ENCODE measurements around the gene IRF1. TPM values are rescaled to one million over a fixed set of nuclear protein-coding genes. Genes with fewer than 3 reads are reported as not detected.

IRF1 gene
- total RNA-seq, 1 donor from 2014 or later, result 19.9 TPM

DNA sequence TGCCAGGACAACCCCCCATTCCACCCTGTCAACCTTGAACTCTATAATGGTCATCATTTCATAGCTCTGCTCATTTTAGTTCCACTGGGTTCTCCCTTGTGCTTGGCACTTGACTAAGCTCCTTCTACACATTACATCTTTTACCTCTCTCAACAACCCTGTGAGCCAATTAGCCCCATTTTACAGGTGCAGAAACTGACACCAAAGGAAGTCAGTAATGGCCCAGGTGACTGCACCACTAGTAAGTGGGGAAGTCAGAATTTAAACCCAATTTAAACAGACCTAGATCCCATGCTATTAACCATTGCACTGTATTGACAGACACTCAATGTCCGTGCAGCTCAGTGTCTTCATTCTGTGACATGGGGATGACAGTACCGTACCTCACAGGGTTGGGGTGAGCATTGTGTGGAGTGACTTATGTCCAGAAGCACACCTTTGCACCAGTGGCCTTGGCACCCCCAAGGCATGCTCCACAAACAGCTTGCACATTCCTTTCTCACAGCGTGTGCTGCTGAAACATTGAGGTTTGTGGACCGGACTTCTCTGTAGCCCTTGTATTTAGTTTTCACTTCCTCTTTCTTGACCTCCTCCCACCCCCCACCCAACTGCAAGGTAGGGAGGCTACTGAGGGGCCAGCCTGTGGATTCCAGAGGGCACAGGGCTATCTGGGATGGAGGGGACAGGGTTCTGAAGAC is 23.1 kb downstream of the IRF1 start:
- DNase-seq (ENCODE audit: low spot score), result no peak
- intact Hi-C loops (cut with DNase I), result no loop called here

DNA sequence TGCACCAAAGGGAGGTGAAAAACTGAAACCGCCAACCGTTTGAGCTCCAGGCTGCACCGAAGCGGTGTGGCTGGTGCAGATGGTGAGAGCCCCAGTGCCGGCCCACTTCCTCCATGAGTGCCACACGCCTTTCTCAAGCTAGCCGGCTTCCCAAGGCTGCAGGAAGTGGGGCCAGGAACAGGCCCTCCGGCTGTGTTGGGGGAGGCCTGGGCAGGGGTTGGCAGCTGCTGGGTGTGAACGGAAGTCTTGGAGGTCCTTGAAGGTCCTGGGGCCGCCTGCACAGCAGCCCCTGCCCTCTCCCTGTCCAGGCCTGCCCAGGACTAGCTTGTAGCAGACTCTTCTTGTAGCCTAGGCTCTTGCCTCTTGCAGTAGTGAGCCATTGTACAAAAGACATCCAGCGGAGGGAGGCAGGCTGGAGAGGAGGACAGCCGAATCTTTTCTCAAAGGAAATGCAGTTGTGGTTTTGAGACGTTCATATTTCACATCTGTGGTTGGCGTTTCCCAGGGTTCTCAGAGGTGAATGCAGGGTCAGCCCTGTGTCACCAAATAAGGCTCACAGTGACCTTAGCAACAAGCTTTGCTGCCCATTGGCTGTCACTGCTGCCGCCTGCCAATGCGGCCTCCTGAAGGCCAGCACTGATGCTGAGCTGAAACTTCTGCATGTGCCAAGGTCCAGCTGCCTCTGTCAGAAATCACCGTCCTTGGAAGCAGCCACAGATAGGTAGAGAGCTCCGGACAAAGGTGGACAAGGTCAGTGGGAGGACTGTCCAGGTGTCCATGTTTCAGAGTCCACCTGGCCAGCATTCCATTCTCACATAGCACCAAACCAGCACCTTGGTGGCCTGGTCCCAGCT is 23.9 kb downstream of the IRF1 start:
- peak; percentile 93 for DNase-seq (ENCODE audit: low spot score)
- intact Hi-C loops (cut with DNase I), result no loop called here

DNA sequence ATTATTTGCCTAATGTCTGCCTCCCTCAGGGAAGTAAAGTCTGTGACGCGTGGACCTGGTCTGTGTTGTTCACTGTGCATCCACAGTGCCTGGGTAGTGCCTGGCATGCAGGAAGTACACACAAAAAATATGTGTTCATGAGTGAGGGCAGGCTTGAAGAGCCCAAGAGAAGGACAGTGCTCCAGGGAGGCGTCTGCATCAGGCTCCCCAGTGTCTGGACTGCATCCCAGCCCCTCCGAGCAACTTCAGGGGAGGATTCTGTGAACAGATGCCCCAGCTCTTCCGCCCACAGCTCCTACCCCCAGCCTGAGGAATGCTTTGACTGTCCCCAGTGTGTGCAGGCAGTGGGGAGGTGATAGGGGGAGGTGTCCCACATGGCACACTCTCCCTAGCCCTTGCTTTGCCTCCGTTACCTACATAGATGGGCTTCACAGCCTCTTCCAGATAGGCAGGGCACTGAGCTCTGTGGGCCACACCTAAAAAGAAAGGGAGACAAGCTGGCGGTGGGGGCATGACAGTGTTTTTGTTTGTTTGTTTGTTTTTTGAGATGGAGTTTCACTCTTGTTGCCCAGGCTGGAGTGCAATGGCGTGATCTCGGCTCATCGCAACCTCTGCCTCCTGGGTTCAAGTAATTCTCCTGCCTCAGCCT is 25.4 kb downstream of the IRF1 start:
- intact Hi-C loops (cut with DNase I), result no loop called here
- DNase-seq (ENCODE audit: low spot score), result no peak

DNA sequence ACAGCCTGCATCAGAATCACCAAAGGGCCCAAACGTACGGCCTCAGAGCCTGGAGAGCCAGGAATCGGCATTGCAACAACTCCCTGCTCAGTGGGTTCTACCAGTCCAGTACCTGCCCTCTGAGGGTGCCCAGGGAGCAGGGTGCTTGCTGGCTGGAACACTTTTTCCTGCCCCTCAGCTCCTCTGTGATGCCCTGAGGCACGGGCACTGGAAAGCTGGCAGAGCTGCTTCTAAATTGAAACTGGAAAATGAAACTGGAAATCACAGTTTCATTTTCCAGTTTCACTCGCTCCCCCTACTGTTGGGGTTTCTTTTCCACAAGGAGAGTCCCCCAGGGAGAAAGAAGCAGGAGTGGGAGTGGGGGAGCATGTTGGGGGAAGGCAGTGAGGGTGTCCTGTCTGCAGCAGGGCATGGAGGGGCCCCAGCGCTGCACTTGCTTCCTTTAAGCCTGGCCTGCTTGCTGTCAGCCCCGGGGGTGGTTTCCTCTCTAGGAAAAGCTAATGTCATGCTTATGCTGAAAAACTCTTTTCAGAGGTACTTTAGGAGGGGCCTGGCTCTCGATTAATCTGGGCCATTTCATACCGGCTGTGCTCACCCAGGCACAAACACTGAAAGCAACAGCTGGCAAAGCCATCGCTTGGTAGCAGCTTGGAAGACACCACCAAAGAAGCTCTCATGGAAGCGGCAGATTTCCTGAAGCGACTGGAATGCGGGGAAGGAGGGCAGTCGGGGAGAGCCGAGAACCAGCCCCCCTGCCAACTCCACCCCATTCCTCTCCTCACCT is 26.2 kb downstream of the IRF1 start:
- DNase-seq (ENCODE audit: low spot score), result no peak
- intact Hi-C loops (cut with DNase I), result no loop called here

DNA sequence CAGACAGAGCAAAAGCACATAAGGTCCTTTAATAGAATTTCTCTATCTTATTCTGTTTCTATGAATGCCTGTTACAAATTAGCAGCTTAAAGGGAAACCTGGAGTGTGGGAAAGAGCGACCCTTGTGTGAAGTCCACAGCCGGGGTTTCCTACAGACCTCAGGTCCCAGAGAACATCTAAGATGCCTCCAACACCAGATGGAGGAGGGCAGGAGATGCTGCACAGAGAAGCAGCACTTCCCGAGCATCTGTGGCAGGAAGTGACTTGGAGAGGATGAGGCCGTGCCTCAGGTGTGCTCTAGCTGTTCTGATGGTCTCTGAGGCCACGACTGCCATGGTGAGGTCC is 26.8 kb downstream of the IRF1 start:
- DNase-seq (ENCODE audit: low spot score), result no peak
- intact Hi-C loops (cut with DNase I), result no loop called here

DNA sequence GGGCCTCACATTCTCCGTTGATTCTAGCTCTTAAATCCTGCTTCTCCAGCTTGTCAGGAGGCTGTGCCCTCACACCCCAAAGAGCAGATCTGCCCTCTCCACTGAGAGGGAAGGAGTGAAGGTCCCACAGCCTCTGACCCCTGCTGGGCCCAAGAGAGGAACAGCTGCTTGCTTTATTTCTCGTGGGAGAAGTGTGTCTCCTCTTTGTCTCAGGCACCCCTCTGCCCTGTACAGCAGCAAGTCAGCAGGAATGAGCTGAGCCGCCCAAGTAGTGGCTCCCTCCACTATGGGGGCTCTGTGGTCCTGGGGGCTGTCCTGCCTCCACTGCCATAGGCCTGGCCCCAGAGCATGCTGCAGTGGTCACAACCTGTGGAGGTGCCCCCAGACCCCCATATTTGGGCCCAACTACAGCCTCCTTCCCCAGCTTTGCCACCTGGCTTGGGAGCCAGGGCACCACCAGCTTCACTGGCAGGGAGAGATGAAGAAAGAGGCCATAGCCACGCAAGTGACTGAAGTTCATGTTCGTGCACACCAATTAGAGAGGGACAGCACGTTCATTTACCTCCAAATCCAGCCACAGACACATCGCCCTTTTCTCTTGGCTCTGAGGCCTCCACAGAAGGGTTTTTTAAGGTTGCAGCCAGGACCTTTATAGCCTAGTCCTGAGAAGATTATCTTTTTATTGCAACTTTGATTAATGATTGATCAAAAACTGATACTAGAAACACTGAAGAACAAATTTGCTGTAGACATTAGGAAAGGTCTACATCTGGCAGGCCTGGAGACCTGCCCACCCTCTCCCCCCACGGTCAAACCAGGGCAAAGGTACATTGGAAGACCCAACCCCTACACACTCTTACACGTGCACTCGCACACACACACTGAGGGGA is 27.5 kb downstream of the IRF1 start:
- intact Hi-C loops (cut with DNase I), result no loop called here

DNA sequence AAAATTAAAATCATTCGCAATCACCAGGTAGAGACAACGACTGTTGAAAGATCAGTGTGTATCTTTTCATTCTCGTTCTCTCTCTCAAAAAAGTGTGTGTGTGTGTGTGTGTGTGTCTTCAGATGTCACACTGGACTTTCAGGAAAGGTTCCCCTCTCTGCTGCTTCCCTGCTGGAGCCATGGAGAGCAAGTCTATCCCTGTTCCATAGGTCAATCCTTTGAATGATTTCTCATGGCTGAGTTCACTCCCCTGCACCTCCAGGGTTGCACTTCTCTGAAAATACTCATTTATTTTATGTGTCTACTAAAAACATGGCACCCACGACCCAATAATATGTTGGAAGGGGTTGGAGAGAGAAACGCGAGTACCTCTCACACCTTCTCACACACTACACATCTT is 28.2 kb downstream of the IRF1 start:
- DNase-seq (ENCODE audit: low spot score), result no peak
- intact Hi-C loops (cut with DNase I), result no loop called here

More for the DNA sequence above, 27.5 kb downstream of the IRF1 start:
- no peak for DNase-seq (ENCODE audit: low spot score)

DNA sequence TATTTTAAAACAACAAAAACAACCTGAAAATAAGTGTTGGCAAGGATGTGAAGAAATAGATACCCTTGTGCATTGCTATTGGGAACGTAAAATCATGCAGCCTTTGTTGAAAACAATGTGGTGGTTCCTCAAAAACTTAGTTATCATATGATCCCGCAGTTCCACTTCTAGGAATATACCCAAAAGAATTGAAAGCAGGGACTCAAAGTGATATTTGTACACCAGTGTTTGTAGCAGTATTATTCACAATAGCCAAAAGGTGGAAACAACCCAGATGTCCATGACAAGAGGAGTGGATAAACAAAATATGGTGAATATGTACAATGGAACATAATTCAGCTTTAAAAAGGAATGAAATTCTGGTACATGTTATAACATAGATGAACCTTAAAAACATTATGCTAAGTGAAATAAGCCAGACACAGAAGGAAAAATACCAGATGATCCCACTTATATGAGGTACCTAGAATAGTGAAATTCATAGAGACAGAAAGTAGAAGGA is 29.0 kb downstream of the IRF1 start:
- DNase-seq (ENCODE audit: low spot score), result no peak
- intact Hi-C loops (cut with DNase I), result no loop called here

DNA sequence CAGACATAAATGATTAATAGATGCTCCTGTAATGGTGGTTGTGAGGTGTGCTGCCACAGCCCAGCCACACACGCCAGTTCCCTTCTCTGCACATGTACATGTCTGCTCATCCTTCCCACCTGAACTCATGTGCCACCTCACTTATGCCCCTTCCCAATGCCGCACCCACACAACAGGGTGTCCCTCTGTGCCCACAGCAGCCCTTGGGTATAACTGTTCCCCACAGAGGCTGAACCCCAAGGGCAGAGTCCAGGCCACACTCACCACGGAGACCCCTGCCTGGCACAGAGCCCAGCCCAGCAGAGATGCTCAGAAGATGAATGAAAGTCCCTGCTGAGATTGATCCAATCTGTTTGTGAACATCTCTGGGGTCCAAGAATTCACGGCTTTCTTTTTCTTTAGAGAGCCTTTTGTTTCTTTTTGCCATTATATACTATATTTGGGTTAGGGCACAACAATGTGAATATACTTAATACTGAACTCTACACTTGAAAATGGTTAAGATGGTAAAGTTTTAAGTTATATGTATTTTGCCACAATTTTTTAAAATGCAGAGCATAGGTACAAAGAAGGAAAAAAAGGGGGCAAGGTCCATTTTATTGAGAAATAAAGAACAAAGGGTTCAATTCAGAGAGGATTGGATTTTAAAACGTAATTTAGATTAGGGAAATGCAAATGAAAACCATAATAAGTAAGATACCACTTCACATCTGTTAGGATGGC is 29.6 kb downstream of the IRF1 start:
- DNase-seq (ENCODE audit: low spot score), result no peak
- intact Hi-C loops (cut with DNase I), result no loop called here

DNA sequence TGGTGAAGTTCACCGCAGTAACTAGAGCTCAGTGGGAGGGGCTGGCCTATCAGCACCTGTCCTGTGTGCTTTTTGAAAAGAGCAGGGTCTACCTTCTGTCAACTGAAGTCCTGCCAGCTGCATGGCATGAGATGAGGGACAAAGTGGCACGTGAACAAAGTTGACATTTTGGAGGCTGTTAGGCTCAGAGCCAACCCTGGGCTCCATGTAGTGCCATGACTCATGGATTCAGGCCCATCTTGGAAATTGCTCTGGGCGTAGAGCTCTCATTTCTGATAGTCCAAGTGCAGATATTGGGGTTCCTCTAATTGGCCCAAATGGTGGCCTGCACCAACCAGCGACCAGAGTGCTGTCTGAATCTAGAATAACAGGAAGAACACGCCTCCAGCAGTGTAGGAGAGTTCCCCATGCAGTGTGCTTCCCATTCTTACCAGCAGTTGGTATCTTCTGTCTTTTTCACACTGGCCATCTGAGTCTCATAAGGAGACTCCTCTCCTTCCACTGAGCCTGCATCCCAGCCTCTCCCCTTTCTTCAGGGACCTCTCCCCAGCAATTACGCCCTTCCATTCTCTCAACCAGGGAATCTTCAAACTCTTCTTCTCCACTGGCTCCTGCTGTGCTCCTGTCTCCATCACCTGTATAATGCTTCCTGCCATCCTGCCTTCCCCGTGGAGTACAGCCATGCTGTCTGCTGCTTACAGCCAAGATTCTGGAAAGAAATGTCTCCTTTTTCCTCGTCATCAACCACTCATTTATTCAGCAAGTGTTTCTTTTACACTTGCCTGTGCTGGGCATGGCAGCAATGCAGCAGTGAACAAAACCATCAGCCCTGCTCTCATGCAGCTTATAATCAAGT is 30.4 kb downstream of the IRF1 start:
- peak; percentile 86 for DNase-seq (ENCODE audit: low spot score)

DNA sequence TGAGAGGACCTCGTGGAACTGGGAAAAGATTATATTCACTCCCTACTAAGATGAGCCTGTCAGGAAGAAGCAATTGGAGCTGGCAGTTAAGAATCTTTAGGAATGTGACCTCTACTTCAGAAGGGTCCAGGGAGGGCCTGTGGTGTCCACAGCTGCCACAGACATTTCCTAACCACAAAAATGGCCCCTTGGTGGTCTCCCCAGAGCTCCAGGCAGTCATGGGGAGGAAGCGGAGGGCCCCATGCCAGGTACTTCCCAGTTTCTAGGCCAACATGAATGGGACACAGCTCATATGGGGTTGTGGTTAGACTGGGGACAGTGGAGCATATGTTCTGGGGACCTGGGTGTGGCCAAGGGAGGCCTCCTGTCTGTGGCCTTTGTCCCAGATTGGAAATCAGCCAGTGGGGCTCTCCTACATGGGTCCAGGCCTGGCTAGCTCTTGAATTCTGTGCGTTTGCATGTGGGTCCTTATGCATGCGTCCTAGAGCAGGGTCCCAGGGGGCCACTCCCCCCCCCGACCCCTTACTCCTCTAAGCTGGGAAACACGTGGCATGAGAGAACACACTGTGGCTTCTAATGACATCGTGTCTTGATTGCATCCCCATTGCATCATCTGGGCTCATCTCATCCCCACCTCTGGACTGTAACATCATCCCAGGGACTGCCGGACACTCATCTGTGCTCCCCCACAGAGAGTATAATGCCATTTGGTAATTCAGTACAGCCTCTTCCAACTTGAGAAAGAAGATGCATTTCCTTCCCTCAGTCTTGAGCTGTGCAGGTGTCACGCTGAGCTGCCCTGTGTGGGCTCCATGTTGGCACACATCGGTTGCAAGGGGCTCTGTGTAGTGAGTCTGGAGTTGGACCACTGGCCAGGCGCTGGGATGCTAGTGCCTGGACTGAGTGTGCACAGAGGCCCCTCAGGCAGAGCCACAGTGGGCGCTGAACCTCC is 31.3 kb downstream of the IRF1 start:
- intact Hi-C loops (cut with DNase I), result no loop called here
- no peak for DNase-seq (ENCODE audit: low spot score)

More for the DNA sequence above, 30.4 kb downstream of the IRF1 start:
- intact Hi-C loops (cut with DNase I), result no loop called here

DNA sequence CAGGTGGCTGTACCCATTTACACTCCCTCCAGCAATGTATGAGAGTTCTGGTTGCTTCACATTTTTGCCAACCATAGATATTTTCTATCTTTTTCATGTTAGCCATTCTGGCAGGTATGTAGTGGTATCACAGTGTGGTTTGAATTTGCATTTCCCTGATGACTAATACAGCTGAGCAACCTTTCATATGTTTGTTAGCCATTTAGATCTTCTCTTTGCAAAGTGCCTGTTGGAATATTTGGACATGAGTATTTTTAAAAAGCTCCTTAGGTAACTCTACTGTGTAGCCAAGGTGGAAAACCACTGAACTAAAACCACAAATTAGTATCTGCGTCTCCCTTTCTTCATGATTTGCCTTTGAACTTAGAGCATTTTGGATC is 31.9 kb downstream of the IRF1 start:
- DNase-seq (ENCODE audit: low spot score), result no peak
- intact Hi-C loops (cut with DNase I), result no loop called here

DNA sequence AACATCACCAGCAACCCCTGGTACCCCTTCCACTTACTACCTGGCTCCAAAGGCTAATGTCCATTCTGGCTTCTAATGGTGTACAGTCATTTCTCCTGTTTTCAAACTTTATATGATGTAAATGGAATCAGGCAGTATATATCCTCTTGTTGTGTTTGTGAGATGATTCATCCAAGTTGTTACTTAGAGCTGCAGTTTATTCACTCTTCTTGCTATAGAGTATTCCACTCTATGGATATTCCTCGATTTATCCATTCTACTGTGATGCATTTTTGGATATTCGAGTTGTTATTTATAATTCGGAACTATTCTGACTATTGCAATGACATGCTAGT is 32.4 kb downstream of the IRF1 start:
- DNase-seq (ENCODE audit: low spot score), result no peak
- intact Hi-C loops (cut with DNase I), result no loop called here

DNA sequence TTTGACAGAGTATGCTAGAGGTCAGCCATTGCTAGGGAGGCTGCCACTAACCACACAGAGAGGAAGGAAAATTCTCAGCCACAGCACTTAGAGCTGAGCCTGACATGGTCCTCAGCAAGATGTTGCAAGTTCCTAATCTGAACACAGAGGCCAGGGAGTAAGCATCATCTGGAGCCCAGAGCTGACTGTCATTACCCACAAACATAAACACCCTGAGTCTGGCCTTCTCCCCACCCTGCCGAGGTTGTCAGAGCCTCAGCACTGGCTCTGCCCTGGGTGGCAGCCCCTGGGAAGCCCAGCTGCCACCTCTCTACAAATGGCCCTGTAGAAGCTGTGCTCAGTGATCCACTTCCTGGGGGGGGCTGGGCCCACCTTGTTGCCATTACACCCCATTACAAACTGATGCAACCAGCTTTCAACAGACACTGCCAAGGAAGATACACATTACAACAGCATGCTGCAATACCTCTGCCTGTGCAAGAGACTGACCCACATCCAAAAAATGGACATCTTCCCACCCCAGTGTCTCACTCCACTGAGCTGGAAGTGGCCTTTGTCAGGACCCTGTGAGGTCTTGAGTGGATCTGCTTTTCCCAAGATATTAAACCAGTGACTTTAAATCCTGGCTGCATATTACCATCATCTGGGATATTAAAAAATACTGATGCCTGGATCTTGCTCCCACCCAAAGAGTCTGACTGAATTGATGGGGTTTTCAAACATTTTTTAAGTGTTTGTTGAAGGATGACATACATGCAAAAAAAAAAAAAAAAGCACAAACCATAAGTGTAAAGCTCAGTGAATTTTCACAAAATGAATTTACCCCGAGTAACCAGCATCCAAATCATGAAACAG is 33.0 kb downstream of the IRF1 start:
- no peak for DNase-seq (ENCODE audit: low spot score)
- intact Hi-C loops (cut with DNase I), result no loop called here

DNA sequence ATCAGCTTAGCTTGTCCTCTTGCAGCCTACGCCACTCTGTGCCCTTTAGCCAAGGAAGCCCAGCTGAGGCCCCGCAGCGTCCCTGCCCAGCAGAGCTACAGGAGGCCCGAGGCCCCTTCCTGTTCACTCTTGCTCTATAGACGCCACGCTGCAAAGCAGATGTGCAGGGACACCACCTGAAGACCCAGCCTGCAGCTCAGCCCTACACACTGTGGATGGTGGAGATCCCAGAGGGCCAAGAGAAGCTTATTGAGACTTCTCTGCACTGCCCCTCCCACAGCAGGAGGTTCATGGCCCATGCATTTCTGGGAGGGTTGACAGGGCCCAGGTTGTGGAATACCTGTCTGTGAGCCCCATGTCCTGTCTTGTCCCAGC is 33.6 kb downstream of the IRF1 start:
- intact Hi-C loops (cut with DNase I), result no loop called here
- no peak for DNase-seq (ENCODE audit: low spot score)

Data from cardiac septum (tissue), 1 donor.